Tongue (tissue), 2 donors: Measurements from ENCODE around the gene ZNF664. TPM values are rescaled to one million over a fixed set of nuclear protein-coding genes. Genes with fewer than 3 reads are reported as not detected.

Source experiments
- DNase-seq: peaks from one replicate; pipeline ENCODE4 v3.0.0-alpha.2; 2015
- total RNA-seq: library from RNA; depleted of rRNA; stranded (reverse); fragments of >200 nt; gene quantifications from one replicate; pipeline ENCODE4 v1.2.3, GENCODE V29; 2014

Gene ZNF664
- total RNA-seq, 1 donor from 2014 or later = 55.4 TPM

DNA sequence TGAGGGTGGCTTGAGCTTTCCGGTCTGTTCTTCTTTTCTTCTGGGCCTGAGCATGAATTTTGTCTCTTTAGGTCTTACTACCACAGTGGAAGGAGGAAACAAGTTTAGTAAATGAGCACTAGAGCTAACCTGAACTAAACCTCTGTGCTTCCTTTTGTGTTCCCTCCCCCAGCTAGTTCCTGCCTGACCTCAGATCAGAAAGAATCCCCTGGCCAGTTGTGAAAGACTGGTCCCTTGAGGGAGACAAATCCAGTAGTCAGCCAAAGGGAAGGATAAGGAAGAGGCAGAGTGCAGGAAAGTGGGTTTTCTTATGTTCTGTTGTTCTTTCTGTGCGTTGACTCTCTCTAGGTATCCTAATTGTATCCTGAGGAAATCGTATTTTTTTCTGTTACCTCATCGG lies 17.5 kb downstream of the ZNF664 start:
- DNase-seq = no peak

- no peak for DNase-seq
Observed at GRCh38 chr12:123991372-123991951, 18.4 kb downstream of the ZNF664 start.

DNA sequence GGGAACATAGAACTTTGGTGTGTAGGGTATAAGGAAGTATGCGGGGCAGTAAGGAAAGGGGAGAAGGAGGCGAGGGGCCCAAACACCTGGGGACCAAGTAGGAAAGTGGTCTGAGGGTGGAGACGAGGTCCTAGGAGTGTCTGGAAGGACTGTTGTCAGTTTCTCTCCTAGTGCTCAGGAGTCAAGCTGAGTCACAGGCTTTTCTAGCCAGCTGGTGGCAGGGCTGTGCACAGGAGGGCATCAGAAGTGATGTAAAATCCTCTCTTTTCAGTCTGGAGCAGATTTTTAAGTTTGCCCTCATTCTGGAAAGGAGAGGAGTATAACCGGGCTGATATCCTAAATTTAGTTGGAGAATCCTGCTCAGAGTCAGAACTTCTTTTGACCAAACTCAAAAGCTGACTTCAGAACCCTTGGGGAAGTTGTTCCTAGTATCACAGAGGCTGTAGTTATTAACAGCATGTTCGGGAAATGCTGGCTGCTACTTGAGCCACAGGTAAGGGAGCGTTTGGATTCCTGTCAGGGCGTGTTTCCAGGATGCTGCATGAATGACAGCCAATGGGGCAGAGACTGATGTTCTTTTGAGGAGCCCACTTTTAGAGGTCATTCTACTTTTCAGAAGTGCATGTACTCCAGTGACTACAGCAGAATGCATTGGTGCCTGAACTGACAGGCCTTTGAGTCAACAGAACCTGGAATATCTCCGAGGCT lies 19.3 kb downstream of the ZNF664 start:
- DNase-seq = no peak

DNA sequence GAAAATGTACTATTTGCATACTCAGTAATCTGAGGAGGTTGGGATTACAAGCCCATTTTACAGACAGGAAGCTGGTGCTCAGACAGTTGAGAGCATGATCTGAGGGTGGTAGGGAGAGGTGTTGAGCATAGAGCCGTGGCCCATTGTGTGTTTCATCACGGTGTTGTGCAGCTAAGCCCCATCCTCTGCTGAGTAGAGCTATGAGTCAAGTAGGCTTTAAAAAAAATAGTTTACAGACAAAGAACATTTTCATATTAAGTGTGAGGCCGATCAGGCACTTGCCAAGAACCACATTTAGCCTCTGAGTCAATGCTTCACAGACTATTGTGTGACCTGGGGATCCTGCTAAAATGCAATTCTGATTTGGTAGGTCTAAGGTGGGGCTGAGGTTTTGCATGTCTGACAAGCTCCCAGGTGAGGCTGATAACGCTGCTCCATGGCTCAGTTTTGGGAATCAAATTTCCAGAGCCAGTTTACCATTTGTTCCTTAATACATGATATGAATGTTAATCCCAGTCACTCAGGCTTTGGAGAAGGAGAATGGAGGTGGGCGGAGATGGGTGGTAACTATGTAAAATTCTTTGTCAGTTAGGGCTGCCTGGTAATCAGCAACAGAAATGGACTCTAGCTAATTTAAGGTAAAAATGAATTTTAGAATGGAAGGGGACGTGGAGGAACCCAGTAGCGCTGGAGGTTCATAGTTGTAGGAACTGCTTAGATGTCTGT lies 22.2 kb downstream of the ZNF664 start:
- DNase-seq = no peak

DNA sequence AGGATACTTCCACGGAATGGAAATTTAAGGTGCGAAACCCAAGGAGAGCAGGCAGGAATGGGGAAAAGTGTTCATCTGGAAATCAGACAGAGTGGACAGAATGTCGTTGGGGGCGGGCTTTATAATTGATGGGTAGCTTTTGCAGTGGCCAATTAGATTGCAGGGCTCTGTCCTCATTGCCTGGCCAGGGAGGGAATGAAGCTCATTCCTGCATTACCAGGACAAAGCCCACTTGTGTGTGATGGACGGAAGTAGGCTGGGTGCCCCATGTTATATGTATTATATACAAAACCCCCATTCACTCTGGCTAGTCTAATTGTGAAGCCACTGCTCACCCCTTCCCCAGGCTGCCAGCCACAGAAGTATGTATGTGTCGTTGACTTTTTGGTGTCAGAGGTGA lies 23.6 kb downstream of the ZNF664 start:
- peak; percentile 28 for DNase-seq

DNA sequence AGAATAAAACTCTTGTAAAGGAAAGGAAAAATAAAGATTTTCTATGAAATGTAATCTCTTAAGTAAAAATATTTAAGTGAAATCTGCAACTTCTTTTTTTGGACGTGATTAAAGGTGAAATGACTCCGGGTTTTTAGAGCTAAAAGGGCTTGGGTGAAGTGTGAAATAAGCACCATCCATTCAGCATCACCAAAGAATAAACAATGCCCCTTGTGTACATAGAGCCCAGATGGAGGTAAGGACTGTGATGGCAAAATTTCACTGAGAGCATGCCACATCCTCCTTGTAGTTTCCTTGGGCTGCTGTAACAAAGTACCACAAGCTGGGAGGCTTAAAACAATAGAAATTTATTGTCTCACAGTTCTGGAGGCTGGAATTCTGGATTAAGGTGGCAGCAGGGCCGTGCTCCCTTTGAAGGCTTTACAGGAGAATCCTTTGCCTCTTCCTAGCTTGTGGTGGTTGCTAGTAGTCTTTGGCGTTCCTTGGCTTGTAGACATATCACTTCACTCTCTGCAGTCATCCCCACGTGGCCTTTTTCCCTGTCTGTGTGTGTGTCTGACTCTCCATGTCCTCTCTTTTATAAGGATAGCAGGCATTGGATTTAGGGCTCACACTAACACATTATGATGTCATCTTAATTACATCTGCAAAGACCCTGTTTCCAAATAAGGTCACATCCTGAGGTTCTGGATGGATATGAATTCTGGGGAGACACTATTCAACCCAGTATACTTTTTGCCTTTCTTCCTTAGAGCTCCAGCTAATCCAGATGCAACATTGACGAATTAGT lies 24.2 kb downstream of the ZNF664 start:
- no peak for DNase-seq

DNA sequence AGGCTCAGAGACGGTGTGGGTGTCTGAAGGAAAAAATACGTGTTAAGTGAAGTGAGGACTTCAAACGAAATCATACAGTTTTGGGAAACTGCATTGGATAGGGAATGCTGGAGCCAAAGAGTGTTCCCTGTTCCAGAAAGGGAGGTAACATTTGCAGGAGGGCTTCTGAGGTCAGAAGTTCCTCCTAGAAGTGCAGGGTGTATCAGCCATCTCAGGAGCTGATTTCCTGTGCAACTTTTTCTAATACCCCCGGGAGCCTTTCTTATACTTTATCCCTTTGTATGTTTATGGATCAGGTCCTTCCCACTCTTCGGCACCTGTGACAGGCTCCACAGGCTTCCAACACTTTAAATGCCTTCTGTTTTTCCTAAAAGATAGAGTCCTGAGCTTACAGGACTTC lies 24.9 kb downstream of the ZNF664 start:
- no peak for DNase-seq

GRCh38 chr12:123998344-123998990 lies 25.5 kb downstream of the ZNF664 start:
- no peak for DNase-seq

DNA sequence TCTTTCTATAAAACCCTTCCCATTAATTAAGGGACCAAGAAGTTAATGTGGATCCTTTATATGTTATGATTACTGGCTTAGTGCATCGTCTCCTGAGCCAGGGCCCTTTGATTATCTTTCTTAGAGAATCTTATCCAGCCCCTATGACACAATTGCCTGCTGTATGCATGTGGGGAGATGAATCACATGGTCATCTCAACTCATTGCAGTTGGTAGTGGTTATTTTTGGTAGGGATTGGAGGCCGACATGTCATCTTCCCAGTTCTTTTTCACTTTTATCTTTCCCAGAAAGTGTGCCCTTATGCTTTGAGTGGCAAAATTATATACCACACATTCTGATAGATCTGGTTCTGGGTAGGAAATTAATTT lies 26.0 kb downstream of the ZNF664 start:
- no peak for DNase-seq

DNA sequence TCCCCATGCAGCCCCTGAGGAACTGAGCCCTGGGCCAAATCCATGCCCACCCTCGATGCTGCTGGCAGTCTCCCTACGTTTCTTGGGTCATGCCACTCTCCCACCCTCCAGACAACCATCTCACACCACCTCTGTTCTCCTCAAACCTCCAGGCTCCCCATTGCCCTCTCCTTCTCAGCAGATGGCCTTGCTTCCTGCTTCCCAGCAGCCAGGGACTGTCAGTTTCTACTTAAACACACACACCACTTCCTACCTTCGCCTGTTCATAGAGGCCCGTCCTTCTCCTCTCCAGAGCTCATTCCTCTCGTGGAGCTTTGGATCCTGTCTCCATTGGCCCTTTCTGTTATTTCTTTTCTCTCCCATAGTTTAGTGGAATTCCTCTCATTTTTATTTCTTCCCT lies 27.1 kb downstream of the ZNF664 start:
- DNase-seq = no peak

GRCh38 chr12:124001343-124001742 lies 28.3 kb downstream of the ZNF664 start:
- no peak for DNase-seq

GRCh38 chr12:124002021-124002644 lies 29.1 kb downstream of the ZNF664 start:
- no peak for DNase-seq

DNA sequence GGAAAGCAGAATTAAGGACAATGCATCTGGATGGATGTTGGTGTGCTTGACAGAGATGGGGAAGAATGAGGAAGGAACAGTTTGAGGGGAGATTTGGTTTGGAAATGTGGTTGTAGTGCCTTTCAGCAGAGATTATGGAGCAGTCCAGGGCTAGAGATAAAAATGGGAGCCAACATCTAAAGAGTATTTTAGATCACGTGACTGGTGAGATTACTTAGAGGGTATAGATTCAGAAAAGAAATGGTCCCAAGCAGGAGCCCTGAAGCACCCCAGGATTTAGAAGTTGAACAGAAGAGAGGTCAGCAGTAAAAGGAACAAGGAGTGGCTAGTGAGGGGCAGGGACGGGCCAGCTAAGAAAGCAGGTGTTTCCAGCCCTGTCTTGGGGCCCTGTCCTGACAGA lies 29.6 kb downstream of the ZNF664 start:
- DNase-seq = no peak

DNA sequence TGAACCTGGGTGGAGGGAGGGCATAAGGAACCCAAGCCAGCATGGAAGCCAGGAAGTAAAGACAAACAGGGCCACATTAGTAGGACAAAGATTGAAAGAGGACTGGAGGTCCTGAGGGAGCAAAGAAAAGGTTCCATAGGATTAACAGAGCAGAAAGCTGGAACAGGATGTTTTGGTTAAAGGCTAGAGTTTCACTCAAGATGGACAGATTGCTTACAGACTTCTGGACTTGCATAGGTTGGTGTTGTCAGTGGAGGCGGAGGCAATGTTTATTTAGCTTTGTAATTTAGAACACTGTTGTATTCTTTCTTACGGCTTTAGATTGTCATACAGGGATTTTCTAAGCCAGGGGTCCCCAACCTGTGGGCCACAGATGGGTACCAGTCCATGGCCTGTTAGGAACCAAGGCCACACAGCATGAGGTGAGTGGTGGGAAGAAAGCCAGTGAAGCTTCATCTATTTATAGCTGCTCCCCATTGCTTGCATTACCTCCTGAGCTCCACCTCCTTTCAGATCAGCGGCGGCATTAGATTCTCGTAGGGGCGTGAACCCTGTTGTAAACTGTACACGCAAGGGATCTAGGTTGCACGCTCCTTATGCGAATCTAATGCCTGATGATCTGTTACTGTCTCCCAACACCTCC lies 31.3 kb downstream of the ZNF664 start:
- DNase-seq = no peak

DNA sequence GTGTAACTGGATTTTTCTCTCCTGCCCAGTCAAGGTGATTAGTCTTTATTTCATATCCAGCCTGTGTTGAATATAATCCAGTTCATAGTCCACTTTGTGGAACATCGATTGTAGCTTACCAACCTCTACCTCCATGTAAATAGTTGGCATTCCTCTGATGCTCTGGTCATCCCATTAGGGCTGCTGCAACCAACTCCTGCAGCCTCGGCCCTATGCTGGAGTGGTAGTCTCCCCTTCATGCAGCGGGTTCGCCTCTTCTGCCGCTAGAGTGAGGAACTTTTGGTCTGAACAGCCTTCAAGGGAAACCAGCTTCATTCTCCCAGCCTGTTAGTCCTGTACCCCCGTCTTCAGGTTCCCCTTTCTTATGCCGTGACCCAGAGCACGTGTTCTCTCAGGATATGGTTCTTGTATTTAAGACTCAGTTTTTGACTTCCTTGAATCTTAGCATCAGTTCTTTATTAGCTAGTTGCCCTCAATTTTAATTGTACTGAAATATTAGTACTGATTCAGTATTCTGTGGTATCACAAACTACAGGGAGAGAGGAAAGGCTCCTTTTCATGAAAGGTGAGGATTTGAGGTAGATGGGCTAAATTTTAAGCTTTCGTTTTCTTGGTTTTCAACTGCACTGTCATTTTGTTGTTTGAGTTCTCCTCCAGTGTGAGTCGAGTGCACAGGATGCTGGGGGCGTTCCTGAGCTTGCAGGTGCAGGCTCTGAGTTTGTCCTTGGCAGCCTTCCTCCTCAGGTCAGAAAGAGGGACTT lies 33.2 kb downstream of the ZNF664 start:
- no peak for DNase-seq

- peak; percentile 40 for DNase-seq
Observed at GRCh38 chr12:124006846-124007713, 34.1 kb downstream of the ZNF664 start.

DNA sequence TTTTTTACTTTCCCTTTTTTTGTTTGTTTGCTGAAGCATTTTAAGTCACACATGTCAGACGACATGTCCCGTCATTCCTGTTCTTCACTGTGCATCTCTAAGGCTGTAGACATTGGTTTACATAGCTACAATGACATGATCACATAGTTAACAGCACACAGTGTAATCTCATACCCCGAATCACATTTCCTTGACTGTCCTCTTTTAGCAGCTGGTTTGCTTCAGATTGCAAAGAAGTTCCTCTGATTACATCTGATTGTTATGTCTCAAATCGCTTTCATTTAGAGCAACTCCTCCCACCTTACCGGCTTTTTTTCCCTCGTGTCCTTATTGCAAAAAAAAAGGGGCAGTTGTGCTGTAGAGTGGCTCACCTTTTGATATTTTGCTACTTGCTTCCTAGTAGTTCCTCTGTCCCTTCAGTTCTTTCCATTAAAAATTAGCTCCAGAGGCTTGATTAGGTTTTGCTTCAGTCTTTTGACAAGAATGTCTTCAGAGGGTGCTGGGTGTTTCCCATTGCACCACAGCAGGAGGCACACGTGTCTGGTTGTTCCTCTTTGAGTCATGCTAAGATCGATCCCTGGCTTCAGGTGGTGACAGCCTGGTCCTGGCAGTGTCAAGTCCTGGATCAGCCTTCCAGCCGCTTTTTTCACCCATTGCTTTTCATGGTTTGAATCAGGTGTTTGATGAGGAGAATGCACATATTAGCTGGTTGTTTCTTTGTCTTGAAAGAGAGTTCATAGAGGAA lies 35.0 kb downstream of the ZNF664 start:
- peak; percentile 32 for DNase-seq

GRCh38 chr12:124008595-124008994 lies 35.6 kb downstream of the ZNF664 start:
- DNase-seq = no peak

DNA sequence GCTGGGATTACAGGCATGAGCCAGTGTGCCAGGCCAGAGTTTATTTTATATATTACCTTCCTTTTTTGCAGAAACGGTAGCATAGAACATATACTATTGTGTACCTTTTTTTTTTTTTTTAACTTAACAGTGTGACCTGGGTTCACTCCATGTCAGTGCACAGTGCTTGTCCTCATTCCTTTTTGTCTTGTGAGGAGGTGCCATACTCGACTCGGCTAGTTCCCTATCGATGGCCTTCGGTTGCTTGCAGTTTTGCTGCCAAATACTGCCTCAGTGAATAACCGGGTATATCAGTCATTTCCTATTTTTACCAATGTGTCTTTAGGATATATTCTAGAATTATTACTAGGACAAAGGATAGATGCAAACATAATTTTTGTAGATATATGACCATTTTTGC lies 36.8 kb downstream of the ZNF664 start:
- no peak for DNase-seq
